Left ventricle myocardium superior (tissue), 1 donor: Measurements from ENCODE around the gene HPCAL1. TPM values are rescaled to one million over a fixed set of nuclear protein-coding genes. Genes with fewer than 3 reads are reported as not detected.

ENCODE experiments used
- ATAC-seq: fragments of 200-7000 bp; cut with Tn5 transposase; one replicate; pipeline ENCODE4 v1.9.1; 2020; ENCODE audit warnings: mild to moderate bottlenecking, moderate library complexity
- DNase-seq: peaks from one replicate; pipeline ENCODE4 v3.0.0-alpha.2; 2020
- intact Hi-C: fragments of 100-400 bp; cut with micrococcal nuclease; formaldehyde crosslinking; loops from one replicate; pipeline ENCODE4 v1.11.0; 2022
- total RNA-seq: library from RNA; stranded (reverse); fragmentation: NEBNext Ultra II Directional; extraction: Animal tissue kit (Norgen Biotek cat#: 25700); gene quantifications from one replicate; pipeline ENCODE4 v1.2.1, GENCODE V29; 2021
- donor health status: DM: no; HTN: yes; CAD: no; lungs with severe emphysema.

The HPCAL1 gene
- total RNA-seq, 1 donor from 2014 or later, result 40.5 TPM

DNA sequence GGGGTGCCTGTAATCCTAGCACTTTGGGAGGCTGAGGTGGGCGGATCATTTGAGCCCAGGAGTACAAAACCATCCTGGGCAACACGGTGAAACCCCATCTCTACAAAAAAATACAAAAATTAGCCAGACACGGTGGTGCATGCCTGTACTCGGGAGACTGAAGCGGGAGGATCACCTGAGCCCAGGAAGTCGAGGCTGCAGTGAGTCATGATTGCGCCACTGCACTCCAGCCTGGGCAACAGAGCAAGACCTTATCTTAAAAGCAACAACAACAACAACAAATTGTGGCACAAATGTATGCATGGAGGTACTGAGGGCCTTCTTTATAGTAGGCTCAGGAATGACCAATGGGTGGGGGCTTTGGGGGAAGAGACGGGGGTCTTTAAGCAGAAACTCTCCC lies 38.5 kb downstream of the HPCAL1 start:
- DNase-seq (no peak), ATAC-seq (no peak)
- intact Hi-C loops, result no loop called here

DNA sequence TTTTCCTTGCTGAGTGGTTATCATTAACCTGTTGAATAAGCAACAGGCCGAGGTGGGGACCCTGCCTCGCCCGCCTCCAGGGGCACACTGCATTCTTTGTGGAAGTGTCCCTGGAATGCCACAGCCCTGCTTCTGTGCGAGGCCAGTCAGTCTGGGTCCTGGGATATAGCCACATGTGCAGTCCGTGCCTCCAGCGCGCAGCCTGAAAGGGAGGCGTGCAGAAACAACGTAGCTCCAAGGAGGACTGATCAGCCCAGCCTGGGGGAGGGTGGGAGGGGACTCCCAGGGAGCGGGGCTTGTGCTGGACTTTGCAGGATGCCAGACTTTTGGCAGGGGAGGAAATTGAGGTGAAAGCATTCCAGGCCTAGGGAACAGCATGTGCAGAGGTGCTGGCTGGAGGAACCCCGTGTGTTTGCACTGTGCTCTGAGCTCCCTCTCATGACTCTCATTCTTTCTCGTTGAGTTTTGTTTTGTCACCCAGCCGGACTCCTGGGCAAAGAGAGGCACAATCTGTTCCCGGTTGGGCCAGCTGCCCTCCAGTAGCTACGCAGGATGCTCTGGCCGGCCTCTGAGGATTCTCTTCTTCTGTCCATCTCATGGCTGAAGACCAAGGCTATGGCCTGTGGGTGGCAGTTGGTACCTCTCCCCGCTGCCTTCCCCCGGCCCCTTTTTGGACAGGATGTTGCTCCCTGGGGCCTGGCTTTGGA lies 39.7 kb downstream of the HPCAL1 start:
- DNase-seq, result no peak
- intact Hi-C loops, result no loop called here
- peak; percentile 27 for ATAC-seq

DNA sequence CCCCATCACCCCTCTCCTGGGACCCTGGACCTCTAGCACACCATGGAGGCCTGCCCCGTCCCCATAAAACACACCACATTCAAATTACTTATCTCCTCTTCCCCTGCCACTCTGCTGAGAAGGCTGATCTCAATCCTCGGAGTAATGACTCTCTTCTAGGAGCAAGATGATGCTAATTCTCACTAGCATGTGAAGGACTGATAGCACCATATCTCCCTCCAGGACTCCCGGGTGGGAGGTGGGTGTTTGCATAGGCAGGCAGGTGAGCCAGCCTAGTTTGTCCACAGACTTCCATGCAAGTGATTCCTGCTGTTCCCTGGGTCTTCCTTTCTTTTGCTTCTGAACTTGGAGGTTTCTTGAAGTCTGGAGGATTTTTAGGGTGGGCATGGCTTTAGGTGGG lies 40.5 kb downstream of the HPCAL1 start:
- ATAC-seq, result no peak
- intact Hi-C loops, result no loop called here
- DNase-seq, result no peak

DNA sequence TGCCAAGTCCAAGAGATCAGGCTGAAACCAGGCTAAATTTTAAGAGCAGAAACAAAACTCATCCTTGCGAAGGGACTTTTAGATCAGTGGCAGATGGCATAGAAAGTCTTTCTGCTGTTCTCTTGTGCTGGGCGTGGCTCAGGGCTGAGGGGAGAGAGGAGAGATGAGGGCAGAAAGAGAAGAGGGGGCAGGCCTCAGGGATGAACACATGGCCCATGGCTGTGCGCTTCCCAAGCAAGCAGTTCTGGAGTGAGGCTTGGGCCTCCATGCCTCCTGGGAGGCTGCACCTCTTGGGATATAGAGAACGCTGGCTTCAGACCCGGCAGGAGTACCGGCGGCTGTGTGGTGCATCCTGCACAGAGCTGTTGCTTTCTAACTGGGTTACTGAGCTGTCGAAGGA lies 41.0 kb downstream of the HPCAL1 start:
- no peak for DNase-seq
- ATAC-seq, result no peak
- intact Hi-C loops, result no loop called here

DNA sequence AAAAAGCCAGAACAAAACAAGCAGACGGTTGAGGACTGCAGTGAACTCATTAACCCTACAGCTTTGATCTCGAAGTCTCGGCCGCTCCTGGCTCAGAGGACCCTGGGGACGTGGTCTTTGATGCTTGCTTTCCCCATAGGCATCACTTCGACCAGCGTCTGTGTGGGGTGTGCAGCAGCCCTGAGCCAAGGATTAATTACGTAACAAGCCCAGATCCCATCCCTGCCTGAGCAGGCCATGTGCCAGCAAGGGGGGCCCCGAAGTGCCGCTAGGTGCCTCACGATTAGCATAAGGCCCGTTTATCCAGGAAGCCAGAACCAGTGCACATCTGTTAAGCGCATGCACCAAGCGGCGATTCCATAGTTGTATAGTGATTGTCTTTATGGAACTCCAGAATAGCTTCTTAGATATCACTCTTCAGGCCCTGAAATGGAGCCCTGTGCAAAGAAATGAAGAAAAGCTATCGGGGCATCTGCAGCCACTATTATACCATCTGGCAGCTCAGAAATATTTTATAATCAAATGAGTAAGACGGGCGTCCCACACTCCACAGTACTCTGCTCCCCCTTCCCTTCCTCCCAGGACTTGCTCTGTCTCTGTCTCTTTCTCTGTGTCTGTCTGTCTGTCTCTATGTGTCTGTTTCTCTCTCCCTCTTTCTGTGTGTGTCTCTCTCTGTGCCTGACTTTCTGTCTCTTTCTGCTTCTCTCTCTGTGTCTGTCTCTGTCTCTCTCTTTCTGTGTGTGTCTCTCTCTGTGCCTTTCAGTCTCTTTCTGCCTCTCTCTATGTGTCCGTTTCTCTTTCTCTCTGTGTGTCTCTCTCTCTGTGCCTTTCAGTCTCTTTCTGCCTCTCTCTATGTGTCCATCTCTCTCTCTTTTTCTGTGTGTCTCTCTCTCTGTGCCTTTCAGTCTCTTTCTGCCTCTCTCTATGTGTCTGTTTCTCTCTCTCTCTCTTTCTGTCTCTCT lies 41.7 kb downstream of the HPCAL1 start:
- ATAC-seq (no peak), DNase-seq (no peak)
- intact Hi-C loops, result no loop called here

DNA sequence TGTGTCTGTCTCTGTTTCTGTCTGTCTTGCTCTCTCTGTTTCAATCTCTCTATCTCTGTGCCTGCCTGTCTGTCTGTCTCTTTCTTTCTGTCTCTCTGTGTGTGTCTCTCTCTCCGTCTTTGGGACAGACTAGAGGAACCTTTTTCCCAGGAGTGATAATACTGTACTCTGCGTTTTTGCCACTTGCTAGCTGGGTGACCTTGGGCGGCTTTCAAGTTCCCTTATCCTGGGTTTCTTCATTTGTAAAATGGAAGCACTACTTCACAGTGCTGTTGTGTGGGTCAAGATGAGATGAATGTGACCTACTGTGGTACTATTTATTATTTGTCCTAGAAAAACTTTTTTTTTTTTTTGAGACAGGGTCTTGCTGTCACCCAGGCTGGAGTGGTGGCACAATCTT lies 42.4 kb downstream of the HPCAL1 start:
- DNase-seq (no peak), ATAC-seq (no peak)
- intact Hi-C loops, result no loop called here

DNA sequence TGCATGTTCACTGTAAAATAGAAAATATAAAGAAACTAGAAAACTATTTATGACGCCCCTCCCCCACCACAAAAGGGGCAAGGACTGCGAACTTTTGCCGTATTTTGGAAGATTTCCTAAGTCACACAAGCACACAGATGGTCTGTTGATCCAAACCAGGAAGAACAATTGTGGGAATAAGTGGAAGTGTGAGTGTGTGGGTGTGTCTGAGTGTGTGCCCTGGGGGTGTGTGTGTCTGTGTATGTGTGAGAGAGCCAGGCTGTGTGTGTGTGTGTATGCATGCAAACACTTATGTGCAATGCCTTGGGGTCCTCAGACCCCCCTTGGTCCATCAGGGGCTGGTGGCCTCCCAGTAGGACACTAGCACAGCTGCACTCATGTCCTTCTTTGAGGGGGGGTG lies 43.1 kb downstream of the HPCAL1 start:
- ATAC-seq, result no peak
- no peak for DNase-seq
- intact Hi-C loops, result no loop called here

DNA sequence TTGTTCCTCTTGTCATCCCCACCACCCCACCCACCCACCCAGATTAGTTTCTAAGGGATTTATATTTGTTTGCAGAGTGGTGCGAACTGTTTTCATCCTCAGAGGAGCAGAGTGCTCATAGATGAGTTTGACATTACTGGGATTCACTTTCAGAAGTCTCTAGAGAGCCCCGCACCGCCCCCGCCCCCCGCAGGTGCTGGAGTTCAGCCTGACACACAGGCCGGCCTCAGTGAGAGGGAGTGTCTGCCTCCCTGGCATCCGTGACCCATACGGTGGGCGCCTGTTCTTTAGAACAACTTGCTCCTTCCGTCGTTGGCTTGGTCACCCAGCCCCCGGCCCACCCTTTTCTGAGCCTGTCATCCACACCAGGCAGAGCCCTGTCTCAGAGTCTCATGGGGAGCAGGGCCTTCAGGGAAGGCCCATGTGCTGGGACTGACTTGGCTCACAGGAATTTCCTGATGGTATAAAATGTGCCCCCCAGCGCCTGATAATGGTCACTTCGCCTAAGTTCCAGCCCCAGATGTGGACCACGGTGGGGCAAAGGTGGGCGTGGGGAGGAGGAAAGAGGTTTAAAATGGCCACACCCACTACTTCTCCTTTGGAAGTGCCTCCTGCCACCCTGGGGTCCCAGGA lies 44.3 kb downstream of the HPCAL1 start:
- intact Hi-C loops, result no loop called here
- ATAC-seq, result no peak
- DNase-seq, result no peak

DNA sequence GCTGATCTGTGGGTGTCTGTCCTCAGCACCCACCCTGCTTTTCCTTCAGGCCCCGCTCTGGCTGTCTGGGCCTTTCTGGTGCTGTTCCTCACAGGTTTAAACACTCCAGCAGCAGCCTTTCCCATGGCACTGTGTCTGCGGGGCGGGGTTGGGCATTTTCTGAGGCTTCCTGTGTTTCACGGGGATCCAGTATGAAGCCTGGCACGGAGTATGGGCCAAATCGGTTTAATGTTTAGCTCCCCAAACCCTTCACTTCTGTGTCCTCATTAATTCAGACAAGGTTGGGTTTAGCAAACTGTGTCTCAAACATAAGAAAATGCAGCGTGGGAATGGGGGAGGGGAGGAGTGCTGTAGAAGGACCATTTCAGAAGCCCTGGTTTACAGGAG lies 44.9 kb downstream of the HPCAL1 start:
- ATAC-seq, result no peak
- intact Hi-C loops, result no loop called here
- no peak for DNase-seq

DNA sequence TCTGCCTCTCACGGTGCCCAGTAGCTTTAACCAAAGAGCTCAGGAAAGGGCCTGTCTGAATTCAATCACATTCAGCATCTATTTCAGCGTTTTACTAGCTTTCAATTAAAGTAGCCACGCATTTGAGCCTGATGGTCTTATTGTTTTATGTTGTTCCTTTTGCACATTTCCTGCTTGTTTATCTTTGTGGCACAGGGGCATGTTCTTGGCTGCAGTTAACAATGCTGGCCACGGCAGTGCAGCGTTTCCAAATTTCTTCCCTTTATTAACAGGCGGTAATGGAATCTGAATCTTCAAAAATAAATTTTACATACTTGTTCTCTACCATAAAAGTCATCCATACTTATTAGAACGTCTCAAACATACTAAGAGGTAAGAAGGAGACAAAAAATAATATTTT lies 46.2 kb downstream of the HPCAL1 start:
- no peak for ATAC-seq
- intact Hi-C loops, result no loop called here
- no peak for DNase-seq

DNA sequence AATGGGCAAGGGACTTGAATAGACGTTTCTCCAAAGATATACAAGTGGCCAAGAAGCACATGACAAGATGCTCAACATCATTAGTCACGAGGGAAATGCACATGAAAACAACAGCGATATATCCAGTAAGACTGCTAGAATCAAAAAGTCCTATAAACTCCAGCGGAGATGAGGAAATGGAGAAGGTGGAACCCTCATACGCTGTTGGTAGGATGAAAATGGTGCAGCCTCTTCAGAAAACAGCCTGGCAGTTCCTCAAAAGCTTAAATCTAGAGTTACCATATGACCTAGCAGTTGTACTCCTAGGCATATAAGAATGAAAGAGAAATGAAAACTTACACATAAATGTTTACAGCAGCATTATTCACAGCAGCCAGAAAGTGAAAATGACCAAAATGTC lies 48.1 kb downstream of the HPCAL1 start:
- DNase-seq (no peak), ATAC-seq (peak; percentile 34)
- intact Hi-C loops, result no loop called here

DNA sequence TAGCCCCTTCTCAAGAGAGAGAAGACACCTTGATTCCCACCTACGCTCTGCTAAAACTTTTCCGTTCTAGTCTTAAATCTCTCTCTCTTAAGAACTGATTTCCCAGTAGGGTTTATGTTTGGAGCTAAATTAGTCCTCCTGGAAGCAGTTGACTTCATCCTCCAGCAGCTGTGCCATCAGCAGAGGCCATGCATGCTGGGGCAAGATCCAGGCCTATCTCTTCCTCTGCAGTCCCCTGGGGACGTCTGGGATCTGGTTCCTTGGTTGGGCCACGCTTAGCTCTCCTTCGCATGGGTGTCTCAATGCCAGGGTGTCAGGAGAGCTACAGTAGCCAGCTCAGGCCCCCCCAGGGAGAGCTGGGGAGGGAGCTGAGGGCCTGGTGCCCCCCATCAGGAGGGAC lies 49.7 kb downstream of the HPCAL1 start:
- no peak for DNase-seq
- intact Hi-C loops, result no loop called here
- ATAC-seq, result no peak

DNA sequence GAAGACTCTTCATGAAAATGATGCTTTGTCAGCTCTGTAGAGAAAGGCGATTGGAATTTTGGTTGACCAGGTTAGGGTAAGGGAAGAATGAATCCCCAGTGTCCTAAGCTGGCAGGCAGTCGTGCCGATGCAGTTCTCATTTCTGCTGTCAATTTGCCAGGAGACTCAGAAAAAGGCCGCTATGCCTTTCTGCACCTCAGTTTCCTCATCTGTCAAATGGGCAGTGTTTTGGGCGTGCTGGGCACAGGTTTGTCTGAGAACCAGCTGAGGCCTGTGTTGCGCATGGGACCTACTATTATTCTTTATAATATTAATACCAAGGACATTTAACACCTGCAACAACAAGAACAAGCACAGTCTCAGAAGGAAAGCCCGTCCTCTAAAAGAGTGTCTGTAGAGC lies 50.3 kb downstream of the HPCAL1 start:
- intact Hi-C loops, result no loop called here
- no peak for ATAC-seq

DNA sequence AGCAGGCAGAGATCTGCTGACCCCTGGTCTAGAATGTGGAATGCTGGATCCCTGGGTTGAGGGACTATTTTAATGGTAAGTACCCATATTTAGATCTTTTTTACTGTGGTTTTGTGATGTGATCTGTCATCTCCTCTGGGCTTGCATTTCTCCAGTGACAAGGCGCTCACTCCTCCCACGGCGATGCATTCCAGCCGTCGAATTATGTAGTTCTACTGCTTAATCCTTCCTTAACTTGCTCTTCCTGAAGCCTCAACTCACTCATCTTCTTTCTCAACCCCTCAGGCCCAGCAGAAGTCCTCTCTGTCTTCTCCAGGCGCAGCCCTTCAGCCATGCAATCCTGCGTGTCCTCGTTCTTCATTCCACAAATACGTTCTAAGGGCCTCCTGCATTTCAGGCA lies 51.2 kb downstream of the HPCAL1 start:
- DNase-seq, result no peak
- intact Hi-C loops, result no loop called here
- ATAC-seq, result no peak

More for the DNA sequence above, 50.3 kb downstream of the HPCAL1 start:
- DNase-seq, result no peak

DNA sequence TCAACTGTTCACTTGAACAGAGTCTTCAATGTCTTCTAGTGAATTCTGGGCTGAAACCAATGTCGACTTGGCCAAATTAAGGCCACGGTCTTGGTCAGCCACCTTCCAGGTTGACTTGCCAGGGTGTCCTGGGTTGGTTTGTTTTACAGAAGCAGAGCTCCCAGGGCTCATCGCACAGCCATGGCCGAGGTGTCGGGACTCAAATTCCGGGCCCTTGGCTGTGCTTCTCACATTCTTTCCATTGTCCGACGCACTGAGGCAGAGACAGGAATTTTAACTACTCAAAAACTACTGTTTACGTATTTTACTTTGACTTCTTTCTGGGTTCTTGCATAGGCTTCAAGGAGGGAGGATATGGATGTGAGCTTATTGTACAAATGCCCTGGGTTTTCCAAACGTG lies 51.7 kb downstream of the HPCAL1 start:
- ATAC-seq (no peak), DNase-seq (no peak)

DNA sequence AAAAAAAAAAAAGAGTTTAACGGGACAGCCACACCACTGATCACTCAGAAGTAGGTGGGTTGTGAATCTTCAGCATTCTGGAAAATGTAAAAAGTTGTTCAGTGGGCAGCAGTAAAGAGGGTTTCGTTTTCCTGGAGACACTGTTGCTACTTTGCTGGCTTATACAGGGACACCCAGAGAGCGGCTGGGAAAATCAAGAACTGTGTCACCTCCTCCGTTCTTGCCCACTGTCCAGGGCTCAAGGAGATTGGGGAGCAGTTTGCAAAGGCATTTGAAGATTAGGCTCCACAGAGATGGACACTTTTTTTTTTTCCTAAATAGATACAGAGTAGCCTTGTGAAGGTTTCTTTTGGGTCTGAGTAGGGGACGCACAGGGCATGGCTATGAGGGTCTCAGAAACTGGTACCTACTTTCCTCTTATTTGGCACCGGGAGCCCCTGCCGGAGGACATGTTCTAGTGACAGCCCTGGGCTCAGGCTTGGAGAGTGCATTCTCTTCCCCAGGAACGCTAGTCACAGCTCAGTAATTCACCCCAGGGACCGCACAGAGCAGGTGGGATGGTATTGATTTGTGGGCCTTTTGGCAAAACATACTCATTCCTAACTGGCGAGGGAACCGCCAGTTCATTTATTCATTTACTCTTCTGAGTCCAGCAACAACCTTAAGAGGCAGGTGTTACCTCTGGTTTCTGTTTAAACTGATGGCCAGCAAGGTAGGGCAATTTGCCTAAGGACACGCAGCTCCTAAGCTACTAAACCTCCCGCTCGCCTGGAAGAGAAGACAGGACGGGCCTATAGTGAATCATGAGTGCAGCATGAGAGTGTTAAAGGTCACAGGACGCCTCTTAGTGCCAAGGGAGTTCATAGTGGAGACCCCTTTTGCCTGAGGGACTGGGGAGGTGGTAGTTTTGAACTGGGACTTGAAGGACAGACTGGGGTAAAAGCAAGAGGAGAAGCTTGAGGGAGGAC lies 53.1 kb downstream of the HPCAL1 start:
- DNase-seq (no peak), ATAC-seq (no peak)
- intact Hi-C loops, result no loop called here

More for the DNA sequence above, 51.7 kb downstream of the HPCAL1 start:
- intact Hi-C loops, result no loop called here

DNA sequence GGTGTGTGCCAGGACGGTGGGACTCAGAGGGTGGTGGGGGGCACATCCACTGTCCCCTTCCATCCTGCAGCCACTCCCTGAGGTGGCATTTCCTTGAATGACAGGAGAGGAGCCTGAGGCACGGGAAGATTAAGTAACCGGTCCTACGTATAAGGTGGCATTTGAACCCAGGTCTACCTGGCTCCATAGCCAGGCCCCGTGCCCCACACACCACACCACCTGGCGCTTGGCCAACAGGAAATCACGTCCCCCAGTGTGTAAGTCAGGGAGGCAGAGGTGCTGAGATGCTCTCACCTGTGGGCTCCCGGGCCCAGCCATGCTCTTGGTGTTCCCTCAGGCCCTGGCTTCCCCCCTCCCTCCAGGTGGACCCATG lies 53.7 kb downstream of the HPCAL1 start:
- no peak for DNase-seq
- intact Hi-C loops, result no loop called here
- ATAC-seq, result no peak

DNA sequence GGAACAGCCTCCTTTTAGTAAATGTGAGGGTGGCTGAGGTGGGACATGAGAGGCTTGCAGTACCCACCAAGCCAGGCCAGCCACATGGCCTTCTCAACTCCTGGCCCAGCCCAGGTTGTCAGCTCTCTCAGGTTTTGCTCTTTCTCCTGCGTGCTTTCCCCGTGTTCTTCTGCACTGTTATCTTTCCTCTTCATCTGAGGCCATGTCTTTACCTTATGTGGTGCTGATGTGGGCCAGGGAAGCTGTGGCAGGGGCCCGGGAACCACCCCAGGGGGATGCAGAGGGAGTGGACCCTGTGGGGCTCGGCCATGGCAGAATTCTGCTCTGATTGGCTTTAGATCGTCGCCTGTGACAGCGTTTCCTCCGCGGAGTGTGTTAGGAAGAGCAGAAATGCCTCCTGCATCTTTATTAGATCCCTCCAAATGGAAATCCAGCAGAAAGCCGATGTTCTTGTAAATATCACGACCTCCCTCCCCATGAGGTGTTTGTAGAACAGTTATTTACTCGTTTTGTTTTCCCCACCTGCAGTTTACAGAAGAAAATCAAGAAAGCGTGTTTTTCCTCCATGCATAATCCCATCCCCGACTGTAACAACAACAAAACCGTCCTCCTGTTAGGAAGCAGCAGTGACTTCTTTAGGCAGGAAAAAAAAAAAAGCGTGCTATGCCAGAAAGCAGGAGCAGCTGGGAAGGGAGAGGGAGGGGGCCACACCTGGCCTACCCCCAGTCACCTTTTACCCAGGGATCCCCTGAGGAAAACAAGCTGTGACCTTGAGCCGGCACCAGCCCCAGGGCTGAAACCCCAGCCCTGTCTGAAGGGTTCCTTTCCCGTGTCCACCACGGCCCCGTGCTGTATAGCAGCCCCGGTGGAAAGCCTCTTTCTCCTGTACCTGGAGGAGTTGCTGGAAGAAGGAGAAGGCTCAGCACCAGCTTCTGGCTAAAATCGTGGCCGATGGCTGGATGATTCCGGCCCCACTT lies 54.8 kb downstream of the HPCAL1 start:
- intact Hi-C loops, result no loop called here
- DNase-seq (no peak), ATAC-seq (no peak)
